K562 (cell line): ENCODE results near the gene PSMB11. TPM values are rescaled to one million over a fixed set of nuclear protein-coding genes. Genes with fewer than 3 reads are reported as not detected.

Source experiments
- ARID3B ChIP-seq: fragments of 250-450 bp; sonication (Bioruptor Pico); IDR thresholded peaks from 2 replicates; pipeline ENCODE4 v1.4.0; 2020; ENCODE audit warnings: borderline replicate concordance
- BRD4 ChIP-seq: fragments of 200-600 bp; sonication (generic); IDR thresholded peaks from 2 replicates; pipeline ENCODE4 v1.6.1; 2017; ENCODE audit warnings: inconsistent platforms
- CBFA2T2 ChIP-seq: fragments of 450-650 bp; conservative IDR thresholded peaks from 2 replicates; pipeline ENCODE4 v1.6.1; 2017; ENCODE audit warnings: mild to moderate bottlenecking
- CREM ChIP-seq: IDR thresholded peaks from 2 replicates; pipeline ENCODE4 v1.6.1; 2014; ENCODE audit warnings: antibody characterized with exemption, low read depth
- ESRRA ChIP-seq: fragments of 450-650 bp; IDR thresholded peaks from 2 replicates; pipeline ENCODE4 v1.6.1; 2014; ENCODE audit warnings: low read depth, mild to moderate bottlenecking, moderate library complexity, borderline replicate concordance
- ETV1 ChIP-seq: fragments of 450-650 bp; conservative IDR thresholded peaks from 2 replicates; pipeline ENCODE4 v1.6.1; 2016; ENCODE audit warnings: missing genetic modification characterization, control low read depth, low read depth, missing compliant biosample characterization
- HEY1 ChIP-seq: fragments of 250-450 bp; sonication (Bioruptor Pico); IDR thresholded peaks from 2 replicates; pipeline ENCODE4 v1.5.0; 2020; ENCODE audit warnings: mild to moderate bottlenecking, moderate library complexity, borderline replicate concordance
- KLF1 ChIP-seq: fragments of 450-650 bp; IDR thresholded peaks from 2 replicates; pipeline ENCODE4 v1.6.1; 2016; ENCODE audit warnings: missing genetic modification characterization, missing compliant biosample characterization
- MCM2 ChIP-seq: fragments of 450-650 bp; IDR thresholded peaks from 2 replicates; pipeline ENCODE4 v1.6.1; 2017; ENCODE audit warnings: low read depth, mild to moderate bottlenecking
- MCM7 ChIP-seq, 2 experiments: fragments of 450-650 bp; IDR thresholded peaks; 2 replicates each; pipeline ENCODE4 v1.6.1; 2016 to 2018
- MEIS2 ChIP-seq: fragments of 450-650 bp; IDR thresholded peaks from 2 replicates; pipeline ENCODE4 v1.6.1; 2014; ENCODE audit warnings: mild to moderate bottlenecking; ENCODE audit not compliant: partially characterized antibody
- MNT ChIP-seq, 2 experiments: fragments of 450-650 bp; conservative IDR thresholded peaks; 2 replicates each; pipeline ENCODE4 v1.6.1; 2017; ENCODE audit warnings: mild to moderate bottlenecking in 2 of 2, moderate library complexity in 2 of 2
- NRF1 ChIP-seq, 2 experiments: fragments of 450-650 bp; IDR thresholded peaks in 1 of 2; conservative IDR thresholded peaks in 1 of 2; 2 replicates each; pipeline ENCODE4 v1.6.1; 2014; ENCODE audit warnings: mild to moderate bottlenecking in 2 of 2
- POLR2AphosphoS5 ChIP-seq: IDR thresholded peaks from 2 replicates; pipeline ENCODE4 v1.6.1; 2011; ENCODE audit warnings: mild to moderate bottlenecking, low read depth, low read length, moderate library complexity; ENCODE audit not compliant: control insufficient read depth, insufficient read depth
- POLR2B ChIP-seq: fragments of 450-650 bp; IDR thresholded peaks from 2 replicates; pipeline ENCODE4 v1.6.1; 2018; ENCODE audit warnings: low read depth; ENCODE audit not compliant: partially characterized antibody
- RAD51 ChIP-seq: fragments of 450-650 bp; IDR thresholded peaks from 2 replicates; pipeline ENCODE4 v1.7.1; 2016; ENCODE audit warnings: low read depth, mild to moderate bottlenecking, borderline replicate concordance
- RBBP5 ChIP-seq: fragments of 200-600 bp; sonication (generic); IDR thresholded peaks from 2 replicates; pipeline ENCODE4 v1.6.1; 2012; ENCODE audit warnings: borderline replicate concordance, mild to moderate bottlenecking, low read length, control low read depth, inconsistent platforms; ENCODE audit not compliant: insufficient read depth, poor library complexity, severe bottlenecking
- RFX5 ChIP-seq: IDR thresholded peaks from 2 replicates; pipeline ENCODE4 v1.6.1; 2011; ENCODE audit warnings: low read depth, mild to moderate bottlenecking, improper control_type of control experiment, low read length
- SOX6 ChIP-seq: fragments of 450-650 bp; IDR thresholded peaks from 2 replicates; pipeline ENCODE4 v1.6.1; 2014; ENCODE audit warnings: mild to moderate bottlenecking
- TCF15 ChIP-seq: fragments of 250-450 bp; sonication (Bioruptor Pico); IDR thresholded peaks from 2 replicates; pipeline ENCODE4 v1.8.0; 2022; ENCODE audit warnings: moderate library complexity, mild to moderate bottlenecking, inconsistent platforms
- TCFL5 ChIP-seq: fragments of 250-450 bp; sonication (Bioruptor Pico); conservative IDR thresholded peaks from 2 replicates; pipeline ENCODE4 v1.6.1; 2021; ENCODE audit warnings: mild to moderate bottlenecking, moderate library complexity, matching md5 sums
- TRIM24 ChIP-seq, 2 experiments: fragments of 450-650 bp; IDR thresholded peaks; 2 replicates each; pipeline ENCODE4 v1.6.1; 2016
- XRCC5 ChIP-seq: fragments of 200-400 bp; formaldehyde crosslinking; IDR thresholded peaks from 2 replicates; pipeline ENCODE4 v1.6.1; 2017; ENCODE audit warnings: low read depth, mild to moderate bottlenecking, low read length
- ZNF551 ChIP-seq: fragments of 250-450 bp; sonication (Bioruptor Pico); IDR thresholded peaks from 2 replicates; pipeline ENCODE4 v1.5.0; 2021; ENCODE audit warnings: mild to moderate bottlenecking, moderate library complexity
- ZNF740 ChIP-seq, 3 experiments: fragments of 200-800 bp in 1 of 3; sonication (Bioruptor generic) in 1 of 3; sonication (generic) in 1 of 3; formaldehyde crosslinking in 1 of 3; IDR thresholded peaks; 2 replicates each; pipeline versions ENCODE4 v1.6.1 to v1.8.0; 2016 to 2022; ENCODE audit warnings: mild to moderate bottlenecking in 2 of 3, missing compliant biosample characterization in 2 of 3, missing genetic modification characterization in 2 of 3, missing genetic modification reagents in 1 of 3
- polyA plus RNA-seq, 8 experiments: library from polyadenylated mRNA; depleted of rRNA in 4 of 8; stranded (reverse) in 5 of 8; unstranded in 3 of 8; fragments of >200 nt; fragmentation: Nextera tagmentation in 2 of 8; fragmentation: Illumina TruSeq in 1 of 8; extraction: Ambion mirVana in 2 of 8; extraction: Trizol in 1 of 8; gene quantifications; 2 replicates each; pipeline versions ENCODE4 v1.2.1 to v1.2.3, GENCODE V29; 2011 to 2014; ENCODE audit warnings: inconsistent platforms in 1 of 8, missing spikeins in 1 of 8
- total RNA-seq, 7 experiments: library from RNA; depleted of rRNA in 6 of 7; stranded (reverse); fragments of >200 nt in 6 of 7; fragmentation: Illumina TruSeq in 2 of 7; extraction: Trizol in 2 of 7; gene quantifications; 2 replicates each; pipeline versions ENCODE4 v1.2.1 to v1.2.3, GENCODE V29; 2011 to 2021; ENCODE audit warnings: low replicate concordance in 1 of 7

The PSMB11 gene
- total and polyA plus RNA-seq, 9 of the 15 experiments (the other 6 are each of a cell fraction or from before 2014, with no cell fraction given), result not detected

GRCh38 chr14:23071244-23071920, 29.4 kb downstream of the PSMB11 start (continued):
- TF ChIP-seq HEY1 (CRISPR knock-in tag), result no peak
- TF ChIP-seq XRCC5, result no peak
- no peak for TF ChIP-seq SOX6
- TF ChIP-seq KLF1, result no peak
- TF ChIP-seq BRD4, result no peak
- TF ChIP-seq CBFA2T2, result no peak
- 0 out of 4 replicates have a peak, but pooled peaks of 1 of the 2 experiments have one; percentile 46 for TF ChIP-seq MNT (conservative IDR thresholded peaks at IDR 0.05)
- no peak for TF ChIP-seq ETV1 (tag)
- peak; percentile 65 for TF ChIP-seq CREM
- no peak for TF ChIP-seq RFX5
- no peak for TF ChIP-seq MCM2
- TF ChIP-seq ARID3B (CRISPR knock-in tag), result no peak
- no peak for TF ChIP-seq MEIS2
- TF ChIP-seq TCF15, result no peak
- peak; percentile 95 for TF ChIP-seq POLR2AphosphoS5
- peak; percentile 76 for TF ChIP-seq RBBP5
- TF ChIP-seq ESRRA, result no peak; the same call in 1 of the 2 replicates
- TF ChIP-seq ZNF551 (CRISPR knock-in tag), result no peak
- TF ChIP-seq RAD51, result no peak
- peak in 1 of 2 experiments; percentile 31; a peak in 1 of 4 replicates for TF ChIP-seq NRF1 (conservative IDR thresholded peaks at IDR 0.05 in 1 of 2, IDR thresholded peaks at IDR 0.05 in 1 of 2)
- TF ChIP-seq ZNF740 (CRISPR knock-in tag; IDR thresholded peaks at IDR 0.05), result no peak
- TF ChIP-seq ZNF740 (tag; IDR thresholded peaks at IDR 0.05), result no peak
- TF ChIP-seq TRIM24 (IDR thresholded peaks at IDR 0.05), result no peak
- TF ChIP-seq TCFL5 (CRISPR knock-in tag), result no peak
- no peak for TF ChIP-seq MCM7 (IDR thresholded peaks at IDR 0.05)
- peak; percentile 92 for TF ChIP-seq POLR2B
